OCI-LY7 (cell line): Measurements from ENCODE around the gene MOAP1. TPM values are rescaled to one million over a fixed set of nuclear protein-coding genes. Genes with fewer than 3 reads are reported as not detected.

Experiments used
- BruUV-seq: library from RNA; stranded (reverse); fragments of 400-500 nt; replicated peaks from 2 replicates; lab custom pipeline; 2021; lab: Mats Ljungman, UMichigan
- CTCF ChIA-PET: fragments of 300-600 bp; sonication (Branson Sonifier 250); formaldehyde crosslinking; loops from one replicate; lab custom pipeline; 2022; ENCODE audit warnings: antibody characterized with exemption; ENCODE audit not compliant: unreplicated experiment; lab: Charles Lee
- POLR2A ChIA-PET: fragments of 300-600 bp; sonication (Branson Sonifier 250); formaldehyde crosslinking; loops from one replicate; lab custom pipeline; 2022; ENCODE audit warnings: antibody characterized with exemption; lab: Charles Lee
- DNase-seq: peaks from one replicate; pipeline ENCODE4 v3.0.0-alpha.2; 2015; ENCODE audit warnings: low spot score
- H2AFZ ChIP-seq: fragments of 200-600 bp; sonication (generic), shearing (Covaris generic); 2 replicates; pipeline ENCODE4 v1.6.1; 2014; ENCODE audit warnings: mild to moderate bottlenecking, antibody characterized with exemption, low read length, moderate library complexity
- H3K27ac ChIP-seq: fragments of 200-600 bp; sonication (generic); 2 replicates; pipeline ENCODE4 v1.5.1; 2014; ENCODE audit warnings: mixed run types, low read depth, mild to moderate bottlenecking, moderate library complexity, low read length, inconsistent platforms; ENCODE audit not compliant: poor library complexity, severe bottlenecking
- H3K36me3 ChIP-seq: fragments of 200-600 bp; sonication (generic); 2 replicates; pipeline ENCODE4 v1.6.1; 2014; ENCODE audit warnings: mild to moderate bottlenecking, antibody characterized with exemption, low read length, moderate library complexity, mixed read lengths; ENCODE audit not compliant: insufficient read depth
- H3K4me1 ChIP-seq: fragments of 200-600 bp; sonication (generic); 2 replicates; pipeline ENCODE4 v1.5.1; 2014; ENCODE audit warnings: mild to moderate bottlenecking, low read length; ENCODE audit not compliant: insufficient read depth, poor library complexity, severe bottlenecking
- H3K4me2 ChIP-seq: fragments of 200-600 bp; sonication (generic); 2 replicates; pipeline ENCODE4 v1.6.1; 2014; ENCODE audit warnings: mild to moderate bottlenecking, low read length
- H3K4me3 ChIP-seq: fragments of 200-600 bp; sonication (generic); 2 replicates; pipeline ENCODE4 v1.5.1; 2014; ENCODE audit warnings: mild to moderate bottlenecking, low read depth, low read length; ENCODE audit not compliant: poor library complexity, severe bottlenecking
- H3K79me2 ChIP-seq: fragments of 200-600 bp; sonication (generic); 2 replicates; pipeline ENCODE4 v1.6.1; 2016; ENCODE audit warnings: low read depth, mild to moderate bottlenecking, low read length, moderate library complexity, mixed read lengths; ENCODE audit not compliant: insufficient read depth
- H3K9me2 ChIP-seq: fragments of 200-600 bp; sonication (generic); 2 replicates; pipeline ENCODE4 v1.6.1; 2016; ENCODE audit warnings: mild to moderate bottlenecking, low read length, mixed read lengths; ENCODE audit not compliant: insufficient read depth
- H3K9me3 ChIP-seq: fragments of 200-600 bp; sonication (generic); 2 replicates; pipeline ENCODE4 v1.6.1; 2014; ENCODE audit warnings: mild to moderate bottlenecking, mixed run types, low read length, mixed read lengths
- H4K20me1 ChIP-seq: fragments of 200-600 bp; sonication (generic); 2 replicates; pipeline ENCODE4 v1.6.1; 2014; ENCODE audit warnings: mild to moderate bottlenecking, antibody characterized with exemption, low read length, moderate library complexity, mixed read lengths; ENCODE audit not compliant: insufficient read depth
- CTCF ChIP-seq: fragments of 200-600 bp; sonication (generic); conservative IDR thresholded peaks from 2 replicates; pipeline ENCODE4 v1.5.1; 2014; ENCODE audit warnings: mild to moderate bottlenecking, antibody characterized with exemption, low read length, moderate library complexity, mixed read lengths
- EZH2phosphoT487 ChIP-seq: fragments of 200-600 bp; sonication (generic); IDR thresholded peaks from 2 replicates; pipeline ENCODE4 v1.6.1; 2018; ENCODE audit warnings: low read depth, borderline replicate concordance, mild to moderate bottlenecking, mixed run types, antibody characterized with exemption, low read length, moderate library complexity, mixed read lengths
- intact Hi-C: fragments of 100-400 bp; cut with micrococcal nuclease; formaldehyde crosslinking; loops from one replicate; pipeline ENCODE4 v1.10.0; 2022; ENCODE audit not compliant: unreplicated experiment
- total RNA-seq, 2 experiments: library from RNA; depleted of rRNA in 1 of 2; stranded (reverse); fragments of >200 nt in 1 of 2; shearing (Covaris generic) in 1 of 2; gene quantifications; 2 replicates each; pipeline ENCODE4 v1.2.3, GENCODE V29; 2014 to 2022

Gene MOAP1
- total RNA-seq, 2 experiments from 2014 or later: 26.4 to 31.2 TPM

DNA sequence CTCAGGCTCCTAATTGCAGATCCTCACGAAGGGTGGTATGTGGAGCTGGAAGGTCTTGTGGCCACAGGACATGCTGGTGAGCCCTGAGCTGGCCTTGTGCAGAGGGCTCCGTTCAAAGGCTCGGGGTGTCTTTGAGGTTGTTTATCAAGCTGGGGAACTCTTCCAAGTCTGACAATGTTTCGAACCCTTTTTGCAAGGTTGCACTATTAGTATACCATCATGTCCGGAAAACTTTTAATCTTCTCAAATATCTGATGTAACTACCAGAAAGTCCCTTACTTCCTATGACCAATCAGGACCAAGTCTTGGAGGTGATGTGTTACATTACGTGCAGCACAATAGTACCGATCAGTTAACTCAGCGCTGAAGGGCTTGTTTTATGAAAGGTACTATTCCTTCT, 43.9 kb upstream of the MOAP1 start:
- no peaks in the 10 kb centered on the region for H3K9me2 ChIP-seq
- H3K36me3 ChIP-seq: peaks cover 50% of the 10 kb centered on the region
- intact Hi-C loops: no loop called here
- BruUV-seq: no TSS peak
- CTCF ChIA-PET: no interaction called here
- no peaks in the 10 kb centered on the region for H3K4me1 ChIP-seq
- no peak for DNase-seq
- no peak overlapping the region for H2AFZ ChIP-seq
- POLR2A ChIA-PET: no interaction called here
- H3K79me2 ChIP-seq: no peaks in the 10 kb centered on the region
- no peaks in the 10 kb centered on the region for H3K9me3 ChIP-seq
- H3K27ac ChIP-seq: no peak overlapping the region
- H3K4me3 ChIP-seq: no peak overlapping the region
- no peak overlapping the region for H3K4me2 ChIP-seq
- TF ChIP-seq CTCF (no peak), EZH2phosphoT487 (no peak)
- no peaks in the 10 kb centered on the region for H4K20me1 ChIP-seq

DNA sequence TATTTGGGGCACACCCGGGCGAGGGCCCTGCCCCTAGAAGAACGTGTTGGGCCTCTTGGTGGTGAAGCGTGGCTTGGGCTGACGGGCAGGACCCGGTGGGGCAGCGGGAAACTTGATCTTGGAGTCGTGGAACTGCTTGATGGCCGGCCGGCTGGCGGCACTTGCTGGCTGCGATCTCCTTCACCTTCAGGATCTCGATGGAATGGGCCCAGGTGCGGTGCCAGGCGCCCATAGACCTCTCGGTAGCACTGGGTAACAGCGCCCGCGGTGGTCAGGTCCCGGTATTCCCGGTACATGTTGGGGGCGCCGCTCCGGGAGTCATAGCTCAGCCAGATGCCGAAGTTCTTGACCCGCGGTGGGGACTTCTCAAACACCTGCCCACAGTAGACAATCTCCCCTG, 38.9 kb upstream of the MOAP1 start:
- Histone ChIP-seq H3K9me3 (no peaks in the 10 kb centered on the region), H3K36me3 (peaks cover 92% of the 10 kb centered on the region), H3K27ac (no peak overlapping the region), H3K4me1 (no peaks in the 10 kb centered on the region), H3K79me2 (no peaks in the 10 kb centered on the region), H2AFZ (no peak overlapping the region), H4K20me1 (no peaks in the 10 kb centered on the region), H3K9me2 (no peaks in the 10 kb centered on the region), H3K4me3 (no peak overlapping the region), H3K4me2 (no peak overlapping the region)
- no TSS peak for BruUV-seq
- intact Hi-C loops: loop anchor here (5.0 kb wide), 1 partner anchor 271 kb away; no protein-coding TSS in a partner anchor
- DNase-seq: no peak
- TF ChIP-seq EZH2phosphoT487 (no peak), CTCF (no peak)
- POLR2A ChIA-PET: no interaction called here
- CTCF ChIA-PET: no interaction called here

DNA sequence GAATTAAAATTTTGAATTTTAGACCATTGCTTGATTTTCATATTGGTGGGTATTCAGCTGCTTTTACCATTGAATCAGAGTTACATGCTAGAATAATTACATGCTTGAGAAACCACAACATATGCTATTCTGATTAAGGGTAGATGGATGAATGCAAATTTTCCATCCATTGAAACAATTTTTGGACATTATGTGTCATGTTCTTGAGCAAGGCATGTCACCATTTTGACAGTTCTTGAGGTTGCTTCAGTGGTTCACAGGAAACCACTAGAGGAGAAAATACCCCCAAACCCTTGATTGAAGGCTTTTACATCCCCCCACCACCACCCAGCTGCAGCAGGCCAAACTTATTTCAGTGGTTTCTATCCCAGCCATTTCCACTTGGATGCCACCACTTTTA, 35.8 kb upstream of the MOAP1 start:
- TF ChIP-seq EZH2phosphoT487: no peak
- Histone ChIP-seq H3K4me2 (no peak overlapping the region), H3K9me3 (no peaks in the 10 kb centered on the region), H3K4me1 (no peaks in the 10 kb centered on the region), H3K4me3 (no peak overlapping the region), H4K20me1 (no peaks in the 10 kb centered on the region), H2AFZ (no peak overlapping the region), H3K36me3 (peaks cover 89% of the 10 kb centered on the region), H3K9me2 (no peaks in the 10 kb centered on the region), H3K79me2 (no peaks in the 10 kb centered on the region), H3K27ac (no peak overlapping the region)
- intact Hi-C loops: loop anchor here (5.0 kb wide), 1 partner anchor 268 kb away; no protein-coding TSS in a partner anchor
- POLR2A ChIA-PET: interaction anchor here (0.7 kb wide), 1 partner anchor 45 kb away, joined by 3 read pairs; no protein-coding TSS in a partner anchor
- CTCF ChIA-PET: no interaction called here
- no peak for DNase-seq
- BruUV-seq: no TSS peak
